Embryonic facial prominence (tissue), 1 donor: ENCODE measurements around the gene ATP6V1B1.
"Not testable (repeated sequence)": the region's sequence is repeated elsewhere in the genome, so short reads cannot be mapped to it uniquely, and the experiment has no call there.

Experiments used
- DNase-seq: peaks from one replicate; pipeline ENCODE4 v3.0.0-alpha.2; 2016; ENCODE audit errors: extremely low spot score

ATP6V1B1 gene

GRCh38 chr2:71005271-71006202, 69.8 kb downstream of the ATP6V1B1 start:
- DNase-seq, result no peak

GRCh38 chr2:71006323-71006722, 70.6 kb downstream of the ATP6V1B1 start:
- DNase-seq, result no peak

- DNase-seq, result no peak
Observed at GRCh38 chr2:71006955-71007799, 71.5 kb downstream of the ATP6V1B1 start.

- DNase-seq, result no peak
Observed at GRCh38 chr2:71008342-71008741, 72.6 kb downstream of the ATP6V1B1 start.

- DNase-seq, result not testable (repeated sequence)
Observed at GRCh38 chr2:71011786-71012185, 76.1 kb downstream of the ATP6V1B1 start.
